CD4-positive, alpha-beta memory T cell (primary cell): ENCODE results near the gene RNMT. TPM values are rescaled to one million over a fixed set of nuclear protein-coding genes. Genes with fewer than 3 reads are reported as not detected.
"Not testable (repeated sequence)": the region's sequence is repeated elsewhere in the genome, so short reads cannot be mapped to it uniquely, and the experiment has no call there.

Experiments used
- CTCF ChIA-PET: fragments of 350-600 bp; sonication (Branson Sonifier 250); formaldehyde crosslinking; loops from one replicate; lab custom pipeline; 2021; ENCODE audit warnings: inconsistent platforms; ENCODE audit not compliant: partially characterized antibody; lab: Charles Lee
- POLR2A ChIA-PET: fragments of 350-600 bp; sonication (Branson Sonifier 250); formaldehyde crosslinking; loops from one replicate; lab custom pipeline; 2021; ENCODE audit not compliant: partially characterized antibody; lab: Charles Lee
- DNase-seq, 5 donors: peaks; one replicate each; pipeline versions ENCODE4 v3.0.0 to v3.0.0-alpha.2; 2020 to 2022; ENCODE audit warnings: mixed read lengths in 1 of 5
- H3K27ac ChIP-seq: one replicate; pipeline ENCODE4 v1.7.0; 2013; ENCODE audit warnings: low read depth, low read length
- H3K27me3 ChIP-seq: 2 replicates; pipeline ENCODE4 v1.7.0; 2013; ENCODE audit warnings: mild to moderate bottlenecking, low read length, moderate library complexity; ENCODE audit not compliant: insufficient read depth
- H3K36me3 ChIP-seq: 2 replicates; pipeline ENCODE4 v1.7.0; 2013; ENCODE audit warnings: mild to moderate bottlenecking, low read length, moderate library complexity; ENCODE audit not compliant: insufficient read depth
- H3K4me1 ChIP-seq: 2 replicates; pipeline ENCODE4 v1.7.0; 2013; ENCODE audit warnings: mild to moderate bottlenecking, low read length, moderate library complexity; ENCODE audit not compliant: insufficient read depth
- H3K4me3 ChIP-seq, 2 donors: one replicate each; pipeline ENCODE4 v1.7.0; 2013; ENCODE audit warnings: low read length in 2 of 2, mild to moderate bottlenecking in 1 of 2
- H3K9me3 ChIP-seq, 2 donors: one replicate each; pipeline ENCODE4 v1.7.0; 2013; ENCODE audit warnings: low read length in 2 of 2, control low read depth in 1 of 2; ENCODE audit not compliant: control insufficient read depth in 1 of 2
- H3K27ac Mint-ChIP-seq, 7 donors: one replicate each; pipeline ENCODE4 v1.8.0; 2020 to 2021; ENCODE audit warnings: mixed read lengths in 7 of 7, mild to moderate bottlenecking in 6 of 7, inconsistent platforms in 3 of 7, moderate library complexity in 3 of 7
- H3K27me3 Mint-ChIP-seq, 2 donors: one replicate each; pipeline ENCODE4 v1.8.0; 2020 to 2021; ENCODE audit warnings: mixed read lengths in 2 of 2
- H3K36me3 Mint-ChIP-seq, 2 donors: one replicate each; pipeline ENCODE4 v1.8.0; 2020 to 2021; ENCODE audit warnings: mixed read lengths in 2 of 2, inconsistent platforms in 1 of 2, mild to moderate bottlenecking in 1 of 2
- H3K4me1 Mint-ChIP-seq, 4 donors: one replicate each; pipeline ENCODE4 v1.8.0; 2020 to 2021; ENCODE audit warnings: mixed read lengths in 4 of 4, mild to moderate bottlenecking in 1 of 4
- H3K4me3 Mint-ChIP-seq, 8 donors: one replicate each; pipeline ENCODE4 v1.8.0; 2020 to 2021; ENCODE audit warnings: mixed read lengths in 8 of 8, mild to moderate bottlenecking in 7 of 8, moderate library complexity in 6 of 8, inconsistent platforms in 3 of 8
- H3K9me3 Mint-ChIP-seq, 8 donors: one replicate each; pipeline ENCODE4 v1.8.0; 2020 to 2021; ENCODE audit warnings: mixed read lengths in 8 of 8, mild to moderate bottlenecking in 5 of 8, inconsistent platforms in 3 of 8, moderate library complexity in 1 of 8
- intact Hi-C: fragments of 100-400 bp; cut with micrococcal nuclease; formaldehyde crosslinking; loops from one replicate; pipeline ENCODE4 v1.15.1; 2023
- polyA plus RNA-seq, 2 donors: library from polyadenylated mRNA; unstranded; fragments of 300-500 nt; fragmentation: Illumina TruSeq; gene quantifications; one replicate each; pipeline ENCODE4 v1.2.3, GENCODE V29; 2021
- total RNA-seq, 2 experiments: library from RNA; stranded (reverse); gene quantifications; one replicate each; pipeline ENCODE4 v1.2.3, GENCODE V29; 2021

The RNMT gene
- total and polyA plus RNA-seq, 4 experiments from 2014 or later, result 40.4 to 55.0 (median 52.0) TPM

DNA sequence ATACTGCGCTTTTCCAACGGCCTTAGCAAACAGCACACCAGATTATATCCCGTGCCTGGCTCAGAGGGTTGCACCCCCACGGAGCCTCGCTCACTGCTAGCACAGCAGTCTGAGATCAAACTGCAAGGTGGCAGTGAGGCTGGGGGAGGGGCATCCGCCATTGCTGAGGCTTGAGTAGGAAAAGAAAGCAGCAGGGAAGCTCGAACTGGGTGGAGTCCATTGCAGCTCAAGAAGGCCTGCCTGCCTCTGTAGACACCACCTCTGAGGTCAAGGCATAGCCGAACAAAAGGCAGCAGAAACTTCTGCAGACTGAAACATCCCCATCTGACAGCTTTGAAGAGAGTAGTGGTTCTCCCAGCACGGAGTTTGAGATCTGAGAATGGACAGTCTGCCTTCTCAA is 36.4 kb upstream of the RNMT start:
- H3K27me3 ChIP-seq, H3K4me3 ChIP-seq, DNase-seq, H3K36me3 ChIP-seq, intact Hi-C loops, H3K4me3 Mint-ChIP-seq, POLR2A ChIA-PET, H3K4me1 ChIP-seq, H3K27me3 Mint-ChIP-seq, H3K27ac Mint-ChIP-seq, H3K27ac ChIP-seq, H3K9me3 ChIP-seq: not testable (repeated sequence)
- H3K36me3 Mint-ChIP-seq, result peaks cover 0 to 18% of the 10 kb centered on the region in 2 donors
- H3K9me3 Mint-ChIP-seq, result peaks cover 0 to 22% (median 12%) of the 10 kb centered on the region in 8 donors
- H3K4me1 Mint-ChIP-seq, result peaks cover 19 to 33% (median 23%) of the 10 kb centered on the region in 4 donors
- CTCF ChIA-PET, result interaction anchor here (1.2 kb wide), 1 partner anchor 9 kb away, joined by 3 read pairs; no protein-coding TSS in a partner anchor

DNA sequence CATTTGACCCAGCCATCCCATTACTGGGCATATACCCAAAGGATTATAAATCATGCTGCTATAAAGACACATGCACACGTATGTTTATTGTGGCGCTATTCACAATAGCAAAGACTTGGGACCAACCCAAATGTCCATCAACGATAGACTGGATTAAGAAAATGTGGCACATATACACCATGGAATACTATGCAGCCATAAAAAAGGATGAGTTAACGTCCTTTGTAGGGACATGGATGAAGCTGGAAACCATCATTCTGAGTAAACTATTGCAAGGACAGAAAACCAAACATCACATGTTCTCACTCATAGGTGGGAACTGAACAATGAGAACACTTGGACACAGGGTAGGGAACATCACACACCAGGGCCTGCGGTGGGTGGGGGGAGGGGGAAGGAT is 31.1 kb upstream of the RNMT start:
- H3K4me3 ChIP-seq, intact Hi-C loops, H3K4me1 ChIP-seq, CTCF ChIA-PET, DNase-seq, H3K27me3 ChIP-seq, H3K27ac ChIP-seq, H3K27ac Mint-ChIP-seq, H3K27me3 Mint-ChIP-seq, POLR2A ChIA-PET, H3K36me3 ChIP-seq, H3K9me3 ChIP-seq, H3K4me3 Mint-ChIP-seq: not testable (repeated sequence)
- Mint-ChIP-seq H3K4me1 (peaks cover 11 to 26% (median 15%) of the 10 kb centered on the region in 4 donors), H3K9me3 (peaks cover 0 to 41% (median 14%) of the 10 kb centered on the region in 8 donors), H3K36me3 (peaks cover 7 to 21% of the 10 kb centered on the region in 2 donors)

DNA sequence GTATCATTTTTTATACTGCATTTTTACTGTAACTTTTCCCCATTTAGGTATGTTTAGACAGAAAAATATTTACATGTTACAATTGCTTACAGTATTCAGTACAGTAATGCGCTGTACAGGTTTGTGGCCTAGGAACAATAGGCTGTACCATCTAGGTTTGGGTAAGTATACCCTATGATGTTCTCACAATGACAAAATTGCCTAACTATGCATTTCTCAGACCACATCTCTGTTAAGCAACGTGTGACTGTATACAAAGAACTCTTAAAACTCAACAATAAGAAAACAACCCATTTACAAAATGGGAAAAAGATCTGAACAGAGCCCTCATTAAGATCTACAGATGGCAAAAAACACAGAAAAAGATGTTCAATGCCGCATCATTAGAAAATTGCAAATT is 29.5 kb upstream of the RNMT start:
- Histone ChIP-seq H3K27ac (no peak overlapping the region), H3K4me1 (no peaks in the 10 kb centered on the region), H3K4me3 (no peak overlapping the region), H3K27me3 (no peaks in the 10 kb centered on the region), H3K36me3 (no peaks in the 10 kb centered on the region), H3K9me3 (no peaks in the 10 kb centered on the region)
- H3K27ac Mint-ChIP-seq, result no peak overlapping the region
- H3K36me3 Mint-ChIP-seq, result peaks cover 13 to 28% of the 10 kb centered on the region in 2 donors
- H3K4me1 Mint-ChIP-seq, result peaks cover 5 to 22% (median 13%) of the 10 kb centered on the region in 4 donors
- POLR2A ChIA-PET, result no interaction called here
- H3K9me3 Mint-ChIP-seq, result peaks cover 0 to 48% (median 19%) of the 10 kb centered on the region in 8 donors
- CTCF ChIA-PET, result no interaction called here
- H3K27me3 Mint-ChIP-seq, result no peaks in the 10 kb centered on the region
- no peak for DNase-seq
- no peak overlapping the region for H3K4me3 Mint-ChIP-seq
- intact Hi-C loops, result no loop called here

DNA sequence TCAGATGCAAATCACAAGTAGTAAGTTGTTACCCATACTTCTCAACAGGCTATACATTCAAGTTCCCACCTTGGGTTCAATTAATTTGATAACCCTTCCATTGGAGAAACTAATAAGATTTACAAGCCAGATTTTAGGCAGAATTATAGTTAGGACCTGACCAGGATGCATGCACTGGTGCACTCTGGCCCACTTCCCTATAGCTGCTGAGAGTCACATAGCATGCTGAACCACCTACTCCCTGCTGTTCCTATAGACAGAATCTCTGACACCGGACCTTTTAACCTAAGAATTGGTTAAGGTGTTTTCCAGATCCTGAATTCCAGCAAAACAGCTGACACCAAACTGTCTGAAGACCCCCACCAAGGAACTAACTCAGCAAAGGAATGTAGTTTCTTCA is 26.3 kb upstream of the RNMT start:
- CTCF ChIA-PET, result no interaction called here
- no peak overlapping the region for H3K27ac Mint-ChIP-seq
- intact Hi-C loops, result no loop called here

DNA sequence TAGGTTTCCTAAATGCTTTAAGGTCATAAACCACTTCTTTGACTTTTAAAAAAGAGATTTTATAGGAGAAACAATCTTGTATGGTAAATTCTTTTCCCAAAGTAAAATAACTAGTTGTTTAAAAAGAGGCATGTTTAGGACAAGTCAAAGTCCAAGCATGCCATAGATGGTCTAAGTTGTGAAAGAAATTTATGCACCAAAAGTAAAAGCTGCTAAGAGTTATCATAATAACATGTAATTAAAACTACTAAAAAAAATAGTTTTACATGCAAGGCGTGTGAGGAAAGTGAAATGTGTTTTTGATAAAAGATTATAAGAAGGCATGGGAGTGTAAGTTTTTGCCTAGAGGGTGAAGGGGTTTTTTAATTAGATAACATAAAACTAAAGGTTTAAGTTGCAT is 22.6 kb upstream of the RNMT start:
- Histone ChIP-seq H3K4me1 (no peaks in the 10 kb centered on the region), H3K4me3 (no peak overlapping the region), H3K9me3 (no peaks in the 10 kb centered on the region), H3K27ac (no peak overlapping the region), H3K27me3 (no peaks in the 10 kb centered on the region), H3K36me3 (no peaks in the 10 kb centered on the region)
- peaks cover 0 to 40% (median 27%) of the 10 kb centered on the region in 8 donors for H3K9me3 Mint-ChIP-seq
- ChIA-PET CTCF (no interaction called here), POLR2A (no interaction called here)
- intact Hi-C loops, result no loop called here
- H3K27ac Mint-ChIP-seq, result no peak overlapping the region
- DNase-seq, result no peak
- H3K27me3 Mint-ChIP-seq, result no peaks in the 10 kb centered on the region
- peaks cover 0 to 8% (median 3%) of the 10 kb centered on the region in 4 donors for H3K4me1 Mint-ChIP-seq
- H3K36me3 Mint-ChIP-seq, result peaks cover 25 to 47% of the 10 kb centered on the region in 2 donors
- H3K4me3 Mint-ChIP-seq, result no peak overlapping the region

More for the DNA sequence above, 26.3 kb upstream of the RNMT start:
- H3K27ac ChIP-seq, result no peak overlapping the region
- no peaks in the 10 kb centered on the region for H3K27me3 ChIP-seq
- H3K9me3 ChIP-seq, result no peaks in the 10 kb centered on the region
- no peaks in the 10 kb centered on the region for H3K36me3 ChIP-seq
- Mint-ChIP-seq H3K9me3 (peaks cover 0 to 44% (median 27%) of the 10 kb centered on the region in 8 donors), H3K36me3 (peaks cover 20 to 43% of the 10 kb centered on the region in 2 donors), H3K4me3 (no peak overlapping the region), H3K4me1 (peaks cover 5 to 16% (median 11%) of the 10 kb centered on the region in 4 donors), H3K27me3 (no peaks in the 10 kb centered on the region)
- no peaks in the 10 kb centered on the region for H3K4me1 ChIP-seq
- H3K4me3 ChIP-seq, result no peak overlapping the region
- POLR2A ChIA-PET, result no interaction called here
- no peak for DNase-seq

DNA sequence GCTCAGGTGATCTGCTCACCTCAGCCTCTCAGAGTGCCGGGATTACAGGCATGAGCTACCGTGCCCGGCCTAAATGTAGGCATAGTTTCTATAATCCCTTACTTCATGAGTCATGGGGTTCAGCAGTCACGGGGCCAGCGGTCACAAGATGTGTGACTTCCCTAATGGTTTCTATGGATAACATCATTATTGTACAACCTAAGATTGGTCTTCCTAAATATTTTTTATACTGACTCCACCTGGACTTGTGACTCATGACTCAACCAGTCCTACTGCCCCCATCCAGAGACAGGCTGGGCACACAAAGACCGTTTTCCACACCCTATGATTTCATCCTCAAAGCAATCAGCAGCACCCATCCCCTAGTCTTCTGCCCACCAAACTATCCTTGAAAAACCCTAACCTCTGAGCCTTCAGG is 16.1 kb upstream of the RNMT start:
- Mint-ChIP-seq H3K9me3 (peaks cover 0 to 9% (median under 1%) of the 10 kb centered on the region in 8 donors), H3K4me3 (no peak overlapping the region), H3K27me3 (no peaks in the 10 kb centered on the region), H3K4me1 (peaks cover 7 to 21% (median 15%) of the 10 kb centered on the region in 4 donors), H3K36me3 (peaks cover 16 to 26% of the 10 kb centered on the region in 2 donors), H3K27ac (no peak overlapping the region)
- Histone ChIP-seq H3K4me3 (no peak overlapping the region), H3K9me3 (no peaks in the 10 kb centered on the region), H3K27me3 (no peaks in the 10 kb centered on the region), H3K4me1 (no peaks in the 10 kb centered on the region), H3K27ac (no peak overlapping the region), H3K36me3 (no peaks in the 10 kb centered on the region)
- DNase-seq, result no peak
- ChIA-PET POLR2A (no interaction called here), CTCF (interaction anchor here (0.9 kb wide), 1 partner anchor 49 kb away, joined by 3 read pairs; no protein-coding TSS in a partner anchor)
- intact Hi-C loops, result no loop called here

DNA sequence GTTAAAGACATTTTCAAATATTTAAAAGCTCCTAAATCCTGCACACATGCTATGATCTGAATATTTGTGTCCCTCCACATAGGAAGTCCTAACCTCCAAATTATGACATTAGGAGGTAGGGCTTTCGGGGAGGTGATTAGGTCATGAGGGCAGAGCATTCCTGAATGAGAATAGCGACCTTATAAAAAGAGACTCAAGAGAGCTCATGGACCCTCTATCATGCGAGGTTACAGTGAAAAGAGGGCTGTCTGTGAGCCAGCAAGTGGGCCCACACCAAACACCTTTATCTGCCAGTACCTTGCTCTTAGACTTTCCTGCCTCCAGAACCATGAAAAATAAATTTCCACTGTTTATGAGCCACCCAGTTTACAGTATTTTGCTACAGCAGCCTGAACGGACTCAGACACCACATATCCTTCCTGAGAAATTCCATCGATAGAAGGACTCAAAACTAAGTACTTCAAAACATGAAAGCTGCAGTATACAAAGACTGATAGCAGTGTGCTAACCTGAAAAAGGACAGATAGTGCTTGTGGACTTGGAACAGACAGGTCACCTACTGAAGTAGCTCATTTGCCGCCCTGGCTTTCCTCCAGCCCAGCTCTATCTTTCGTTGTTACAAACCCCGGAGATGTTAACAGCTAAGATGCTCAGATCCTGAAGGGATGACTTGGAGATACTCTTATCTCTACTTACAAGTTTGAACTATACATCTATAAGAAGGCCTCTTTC is 13.9 kb upstream of the RNMT start:
- no peak overlapping the region for H3K4me3 ChIP-seq
- ChIA-PET CTCF (no interaction called here), POLR2A (no interaction called here)
- H3K4me1 Mint-ChIP-seq, result peaks cover 7 to 21% (median 15%) of the 10 kb centered on the region in 4 donors
- no peak overlapping the region for H3K27ac Mint-ChIP-seq
- H3K9me3 Mint-ChIP-seq, result peaks cover 0 to 2% (median 0%) of the 10 kb centered on the region in 8 donors
- H3K4me3 Mint-ChIP-seq, result no peak overlapping the region
- no peaks in the 10 kb centered on the region for H3K4me1 ChIP-seq
- H3K9me3 ChIP-seq, result no peaks in the 10 kb centered on the region
- peaks cover 7 to 24% of the 10 kb centered on the region in 2 donors for H3K36me3 Mint-ChIP-seq
- H3K27me3 ChIP-seq, result no peaks in the 10 kb centered on the region
- no peak overlapping the region for H3K27ac ChIP-seq
- no peak for DNase-seq
- H3K27me3 Mint-ChIP-seq, result no peaks in the 10 kb centered on the region
- intact Hi-C loops, result no loop called here
- no peaks in the 10 kb centered on the region for H3K36me3 ChIP-seq
